MCF 10A (cell line): ENCODE measurements around the gene SMOC2. TPM values are rescaled to one million over a fixed set of nuclear protein-coding genes. Genes with fewer than 3 reads are reported as not detected.

Experiments
- BruUV-seq: library from RNA; stranded (reverse); fragments of 400-500 nt; replicated peaks from 2 replicates; lab custom pipeline; 2021; lab: Mats Ljungman, UMichigan
- CTCF ChIA-PET: fragments of 300-600 bp; sonication (Branson Sonifier 250); formaldehyde crosslinking; extraction: SDS; loops from one replicate; lab custom pipeline; 2021; ENCODE audit warnings: antibody characterized with exemption, inconsistent platforms; lab: Yijun Ruan, JAX
- POLR2A ChIA-PET: fragments of 300-600, 350-650 bp; sonication (Branson Sonifier 250); formaldehyde crosslinking; extraction: SDS; loops from one replicate; lab custom pipeline; 2020; ENCODE audit warnings: antibody characterized with exemption, inconsistent platforms; lab: Yijun Ruan, JAX
- DNase-seq: peaks from one replicate; pipeline ENCODE4 v3.0.0-alpha.2; 2018; ENCODE audit not compliant: unreplicated experiment
- H3K27ac Mint-ChIP-seq: one replicate; pipeline ENCODE4 v1.8.0; 2022; ENCODE audit warnings: mild to moderate bottlenecking, low read depth, mixed read lengths; ENCODE audit not compliant: unreplicated experiment
- H3K27me3 Mint-ChIP-seq: one replicate; pipeline ENCODE4 v1.8.0; 2022; ENCODE audit warnings: mixed read lengths; ENCODE audit not compliant: insufficient read depth, unreplicated experiment
- H3K36me3 Mint-ChIP-seq: one replicate; pipeline ENCODE4 v1.8.0; 2022; ENCODE audit warnings: mild to moderate bottlenecking, moderate library complexity, mixed read lengths; ENCODE audit not compliant: insufficient read depth, unreplicated experiment
- H3K4me1 Mint-ChIP-seq: one replicate; pipeline ENCODE4 v1.8.0; 2022; ENCODE audit warnings: mixed read lengths; ENCODE audit not compliant: insufficient read depth, unreplicated experiment
- H3K4me3 Mint-ChIP-seq: one replicate; pipeline ENCODE4 v1.8.0; 2022; ENCODE audit warnings: mild to moderate bottlenecking, moderate library complexity, mixed read lengths; ENCODE audit not compliant: unreplicated experiment
- H3K9me3 Mint-ChIP-seq: one replicate; pipeline ENCODE4 v1.8.0; 2022; ENCODE audit warnings: mixed read lengths; ENCODE audit not compliant: unreplicated experiment
- CTCF ChIP-seq: fragments of 200-600 bp; IDR thresholded peaks from one replicate; pipeline ENCODE4 v1.8.0; 2022; ENCODE audit warnings: antibody characterized with exemption, mild to moderate bottlenecking; ENCODE audit not compliant: unreplicated experiment
- intact Hi-C: fragments of 100-400 bp; cut with micrococcal nuclease; formaldehyde crosslinking; loops from 2 replicates; pipeline ENCODE4 v1.14.1; 2022
- total RNA-seq: library from RNA; stranded (reverse); gene quantifications from 2 replicates; pipeline ENCODE4 v1.2.3, GENCODE V29; 2022

Gene SMOC2
- total RNA-seq, 1 experiment from 2014 or later: not detected

- no peaks in the 10 kb centered on the region for H3K36me3 Mint-ChIP-seq
- no TSS peak for BruUV-seq
- no peak for TF ChIP-seq CTCF
- CTCF ChIA-PET: interaction anchor here (0.6 kb wide), 1 partner anchor 358 kb away, joined by 3 read pairs; no protein-coding TSS in a partner anchor
- H3K4me3 Mint-ChIP-seq: no peak overlapping the region
- POLR2A ChIA-PET: no interaction called here
- no peak overlapping the region for H3K27ac Mint-ChIP-seq
- H3K9me3 Mint-ChIP-seq: no peaks in the 10 kb centered on the region
- no peak for DNase-seq
- peaks cover 61% of the 10 kb centered on the region for H3K27me3 Mint-ChIP-seq
- H3K4me1 Mint-ChIP-seq: peaks cover 13% of the 10 kb centered on the region
- intact Hi-C loops: loop anchor here (10.0 kb wide), 1 partner anchor 419 kb away; no protein-coding TSS in a partner anchor
Measured at GRCh38 chr6:168455847-168456530, 15.0 kb downstream of the SMOC2 start.

- no peaks in the 10 kb centered on the region for H3K36me3 Mint-ChIP-seq
- no peak overlapping the region for H3K27ac Mint-ChIP-seq
- no TSS peak for BruUV-seq
- no peaks in the 10 kb centered on the region for H3K9me3 Mint-ChIP-seq
- no peak for TF ChIP-seq CTCF
- no peak overlapping the region for H3K4me3 Mint-ChIP-seq
- intact Hi-C loops: loop anchor here (10.0 kb wide), 1 partner anchor 418 kb away; no protein-coding TSS in a partner anchor
- H3K4me1 Mint-ChIP-seq: peaks cover 8% of the 10 kb centered on the region
- DNase-seq: no peak
- peaks cover 61% of the 10 kb centered on the region for H3K27me3 Mint-ChIP-seq
- CTCF ChIA-PET: interaction anchor here (0.6 kb wide), 1 partner anchor 377 kb away, joined by 3 read pairs; no protein-coding TSS in a partner anchor
- POLR2A ChIA-PET: no interaction called here
Measured at GRCh38 chr6:168456907-168457652, 16.1 kb downstream of the SMOC2 start.

GRCh38 chr6:168457653-168457934 lies 16.6 kb downstream of the SMOC2 start:
- no peak for DNase-seq
- ChIA-PET CTCF (no interaction called here), POLR2A (no interaction called here)
- TF ChIP-seq CTCF: no peak
- no TSS peak for BruUV-seq
- H3K36me3 Mint-ChIP-seq: no peaks in the 10 kb centered on the region
- peaks cover 8% of the 10 kb centered on the region for H3K4me1 Mint-ChIP-seq
- no peaks in the 10 kb centered on the region for H3K9me3 Mint-ChIP-seq
- no peak overlapping the region for H3K4me3 Mint-ChIP-seq
- H3K27ac Mint-ChIP-seq: no peak overlapping the region
- intact Hi-C loops: loop anchor here (10.0 kb wide), 1 partner anchor 417 kb away; no protein-coding TSS in a partner anchor
- peaks cover 67% of the 10 kb centered on the region for H3K27me3 Mint-ChIP-seq

- H3K9me3 Mint-ChIP-seq: no peaks in the 10 kb centered on the region
- peaks cover 69% of the 10 kb centered on the region for H3K27me3 Mint-ChIP-seq
- POLR2A ChIA-PET: no interaction called here
- CTCF ChIA-PET: interaction anchor here (0.5 kb wide), 1 partner anchor 251 kb away, joined by 4 read pairs; no protein-coding TSS in a partner anchor
- DNase-seq: no peak
- H3K36me3 Mint-ChIP-seq: no peaks in the 10 kb centered on the region
- H3K4me1 Mint-ChIP-seq: peaks cover 8% of the 10 kb centered on the region
- TF ChIP-seq CTCF: no peak
- no peak overlapping the region for H3K27ac Mint-ChIP-seq
- no peak overlapping the region for H3K4me3 Mint-ChIP-seq
- intact Hi-C loops: loop anchor here (10.0 kb wide), 1 partner anchor 417 kb away; no protein-coding TSS in a partner anchor
- no TSS peak for BruUV-seq
Measured at GRCh38 chr6:168458101-168458500, 17.1 kb downstream of the SMOC2 start.
